IMR-90 (cell line): ENCODE data around the gene GFM1. TPM values are rescaled to one million over a fixed set of nuclear protein-coding genes. Genes with fewer than 3 reads are reported as not detected.

Experiments
- microRNA-seq, 2 experiments: library from miRNA; stranded (forward) in 1 of 2; unstranded in 1 of 2; fragments of 10-50 nt in 1 of 2; fragments of <30 nt in 1 of 2; gene quantifications in 1 of 2; microRNA quantifications in 1 of 2; one replicate each; pipeline versions ENCODE3 to v1.1.0; 2013 to 2020; ENCODE audit not compliant: insufficient read depth in 1 of 2, insufficient read length in 1 of 2, unreplicated experiment in 1 of 2
- polyA plus RNA-seq, 3 experiments: library from polyadenylated mRNA; depleted of rRNA; stranded (reverse); fragments of >200 nt; gene quantifications; 2 replicates each; pipeline ENCODE4 v1.2.3, GENCODE V29; 2012; ENCODE audit warnings: low replicate concordance in 1 of 3
- small RNA-seq, 5 experiments: library from RNA; depleted of rRNA; stranded (forward); fragments of <200 nt; gene quantifications; one replicate each; pipeline ENCODE3, GENCODE V24; 2012
- total RNA-seq: library from RNA; depleted of rRNA; stranded (reverse); fragments of >200 nt; gene quantifications from 2 replicates; pipeline ENCODE4 v1.2.3, GENCODE V29; 2012; rRNA removed

The GFM1 gene
- total and polyA plus RNA-seq, 2 of the 4 experiments (the other 2 are of a cell fraction), result 12.4 to 36.0 TPM

Small RNAs within 50 kb of the gene (microRNA-seq; reads per million reads assigned to microRNA genes)
- gene AC025033.1 (ENCODE audit: insufficient read depth, insufficient read length) (not detected), gene AC080013.6 (ENCODE audit: insufficient read depth, insufficient read length) (not detected)

Small RNAs within 50 kb of the gene (small RNA-seq; reads per million reads assigned to genes)
- 0 reads per million in 5 experiments for gene AC025033.1
- 0 to 0.81 (median 0) reads per million in 5 experiments for gene AC080013.6

Other genes starting within 250 kb of the GFM1 start
- gene MLF1, start 73.3 kb upstream of the GFM1 start, total RNA-seq, result 5.2 and 7.5 TPM in 2 replicates
- 3.8 and 4.7 TPM in 2 replicates for gene MLF1, start 73.3 kb upstream of the GFM1 start, polyA plus RNA-seq (2012; rRNA removed)
- gene LXN, start 28.1 kb downstream of the GFM1 start, total RNA-seq, result 83.0 and 93.6 TPM in 2 replicates
- gene LXN, start 28.1 kb downstream of the GFM1 start, polyA plus RNA-seq (2012; rRNA removed), result 134 and 155 TPM in 2 replicates
- 0.90 and 1.9 TPM in 2 replicates for gene RARRES1, start 87.9 kb downstream of the GFM1 start, total RNA-seq
- 2.6 and 3.0 TPM in 2 replicates for gene RARRES1, start 87.9 kb downstream of the GFM1 start, polyA plus RNA-seq (2012; rRNA removed)
- 64.2 and 103 TPM in 2 replicates for gene MFSD1, start 157.5 kb downstream of the GFM1 start, total RNA-seq
- gene MFSD1, start 157.5 kb downstream of the GFM1 start, polyA plus RNA-seq (2012; rRNA removed), result 39.7 and 50.4 TPM in 2 replicates